ENCODE data around the gene NDST1. TPM values are rescaled to one million over a fixed set of nuclear protein-coding genes. Genes with fewer than 3 reads are reported as not detected.

The NDST1 gene
- total RNA-seq, 4 donors from 2014 or later = 68.8 to 104 (median 96.4) TPM

DNA sequence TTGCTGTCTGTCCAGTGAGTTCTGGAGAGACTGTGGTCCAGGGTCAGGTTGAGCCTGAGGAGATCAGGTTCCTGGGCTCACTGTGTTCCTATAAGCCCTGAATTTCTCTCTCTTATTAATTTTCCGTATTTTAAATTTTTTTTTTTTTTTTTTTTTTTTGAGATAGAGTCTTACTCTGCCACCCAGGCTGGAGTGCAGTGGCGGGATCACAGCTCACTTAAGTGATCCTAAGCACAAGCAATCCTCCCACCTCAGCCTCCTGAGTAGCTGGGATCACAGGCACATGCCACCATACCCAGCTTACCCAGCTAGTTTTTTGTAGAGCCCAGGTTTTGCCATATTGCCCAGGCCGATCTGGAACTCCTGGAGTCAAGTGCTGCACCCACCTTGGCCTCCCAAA is 22.5 kb downstream of the NDST1 start:
- TF ChIP-seq EP300 (IDR thresholded peaks at IDR 0.05; ENCODE audit: low read depth) = no peak
- no peak for TF ChIP-seq POLR2AphosphoS5 (IDR thresholded peaks at IDR 0.05)
- TF ChIP-seq, protein P1, sequence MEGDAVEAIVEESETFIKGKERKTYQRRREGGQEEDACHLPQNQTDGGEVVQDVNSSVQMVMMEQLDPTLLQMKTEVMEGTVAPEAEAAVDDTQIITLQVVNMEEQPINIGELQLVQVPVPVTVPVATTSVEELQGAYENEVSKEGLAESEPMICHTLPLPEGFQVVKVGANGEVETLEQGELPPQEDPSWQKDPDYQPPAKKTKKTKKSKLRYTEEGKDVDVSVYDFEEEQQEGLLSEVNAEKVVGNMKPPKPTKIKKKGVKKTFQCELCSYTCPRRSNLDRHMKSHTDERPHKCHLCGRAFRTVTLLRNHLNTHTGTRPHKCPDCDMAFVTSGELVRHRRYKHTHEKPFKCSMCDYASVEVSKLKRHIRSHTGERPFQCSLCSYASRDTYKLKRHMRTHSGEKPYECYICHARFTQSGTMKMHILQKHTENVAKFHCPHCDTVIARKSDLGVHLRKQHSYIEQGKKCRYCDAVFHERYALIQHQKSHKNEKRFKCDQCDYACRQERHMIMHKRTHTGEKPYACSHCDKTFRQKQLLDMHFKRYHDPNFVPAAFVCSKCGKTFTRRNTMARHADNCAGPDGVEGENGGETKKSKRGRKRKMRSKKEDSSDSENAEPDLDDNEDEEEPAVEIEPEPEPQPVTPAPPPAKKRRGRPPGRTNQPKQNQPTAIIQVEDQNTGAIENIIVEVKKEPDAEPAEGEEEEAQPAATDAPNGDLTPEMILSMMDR (IDR thresholded peaks at IDR 0.05) = no peak
- TF ChIP-seq POLR2A (IDR thresholded peaks at IDR 0.05) = no peak
- DNase-seq = no peak
- H3K4me1 ChIP-seq = peaks cover 0 to 14% (median 2%) of the 10 kb centered on the region in 4 donors
- in situ Hi-C loops (cut with MboI; ENCODE audit: low pct_ligation_motif_present in 1 of 4, low pct_unique_long_range_greater_than_20kb in 1 of 4, low sequenced_read_pairs in 3 of 4) = loop anchor here in 1 of 4 donors (10.0 kb wide), 1 partner anchor 76 kb away; no protein-coding TSS in a partner anchor
- peaks cover 0 to 17% (median 5%) of the 10 kb centered on the region in 4 donors for H3K36me3 ChIP-seq
- no peak overlapping the region for H3K27ac ChIP-seq
- H3K9me3 ChIP-seq = no peaks in the 10 kb centered on the region
- 84% methylated on average over 3 of the region's 3 CpGs; no CpG with 5 or more reads in 1 of the 2 donors for WGBS, 2 donors (ENCODE audit: low coverage in 1 of 2)
- no peaks in the 10 kb centered on the region for H3K27me3 ChIP-seq
- no peak overlapping the region for H3K4me3 ChIP-seq
- intact Hi-C loops (cut with DNase I; ENCODE audit: low total_unique reads) = no loop called here

DNA sequence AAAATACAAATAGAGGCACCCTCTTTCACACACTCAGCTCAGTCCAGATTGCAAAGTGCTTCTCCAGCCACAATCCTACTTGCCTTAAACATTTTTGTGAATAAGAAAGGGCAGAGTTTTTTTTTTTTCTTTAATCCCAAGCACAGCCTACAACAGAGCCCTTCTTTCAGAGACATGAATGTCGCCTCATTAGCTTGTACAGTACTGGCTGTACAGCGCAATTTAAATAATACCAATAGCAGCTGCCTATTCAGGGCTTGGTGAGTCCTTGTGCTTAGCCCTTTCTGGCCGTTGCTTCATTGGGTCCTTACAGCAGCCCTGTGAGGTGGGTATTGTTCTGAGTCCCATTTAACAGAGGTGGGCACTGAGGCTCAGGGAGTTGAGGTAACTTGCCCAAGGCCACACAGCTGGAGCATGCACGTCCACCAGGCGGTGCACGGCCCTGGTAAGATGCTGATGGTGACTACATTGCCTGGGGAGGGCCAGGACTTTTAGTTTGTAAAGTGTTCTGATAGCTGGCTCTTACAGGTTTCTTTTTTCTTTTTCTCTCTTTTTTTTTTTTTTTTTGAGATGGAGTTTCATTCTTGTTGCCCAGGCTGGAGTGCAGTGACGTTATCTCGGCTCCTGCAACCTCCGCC is 23.1 kb downstream of the NDST1 start:
- intact Hi-C loops (cut with DNase I; ENCODE audit: low total_unique reads) (no loop called here), in situ Hi-C loops (cut with MboI; ENCODE audit: low pct_ligation_motif_present in 1 of 4, low pct_unique_long_range_greater_than_20kb in 1 of 4, low sequenced_read_pairs in 3 of 4) (loop anchor here in 1 of 4 donors (10.0 kb wide), 1 partner anchor 76 kb away; no protein-coding TSS in a partner anchor)
- 81 to 99% methylated on average over 5 to 9 of the region's 9 CpGs for WGBS, 2 donors (ENCODE audit: low coverage in 1 of 2)
- Histone ChIP-seq H3K4me3 (no peak overlapping the region), H3K36me3 (peaks cover 0 to 23% (median 8%) of the 10 kb centered on the region in 4 donors), H3K9me3 (no peaks in the 10 kb centered on the region), H3K27me3 (no peaks in the 10 kb centered on the region), H3K27ac (no peak overlapping the region), H3K4me1 (peaks cover 0 to 14% (median 2%) of the 10 kb centered on the region in 4 donors)
- TF ChIP-seq POLR2AphosphoS5 (IDR thresholded peaks at IDR 0.05) (no peak), POLR2A (IDR thresholded peaks at IDR 0.05) (no peak), EP300 (IDR thresholded peaks at IDR 0.05; ENCODE audit: low read depth) (no peak)
- TF ChIP-seq, protein P1 (IDR thresholded peaks at IDR 0.05) = no peak
- DNase-seq = no peak

DNA sequence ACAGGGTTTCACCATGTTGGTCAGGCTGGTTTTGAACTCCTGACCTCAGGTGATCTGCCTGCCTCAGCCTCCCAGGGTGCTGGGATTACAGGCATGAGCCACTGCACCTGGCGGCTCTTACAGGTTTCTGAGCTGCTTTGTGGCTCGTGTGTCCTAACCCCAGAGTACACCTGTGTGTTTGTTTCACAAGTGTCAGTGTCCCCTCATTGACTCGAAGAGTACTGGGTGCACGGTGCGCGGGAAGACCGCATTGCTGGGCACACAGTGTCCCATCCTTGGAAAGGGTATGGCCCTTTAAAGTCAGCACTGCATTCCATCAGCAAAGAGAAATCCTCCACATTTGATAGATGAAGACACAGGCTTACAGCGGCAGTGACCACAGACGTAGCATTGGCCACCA is 23.8 kb downstream of the NDST1 start:
- Histone ChIP-seq H3K4me3 (no peak overlapping the region), H3K4me1 (peaks cover 0 to 10% (median 2%) of the 10 kb centered on the region in 4 donors), H3K27ac (no peak overlapping the region), H3K9me3 (no peaks in the 10 kb centered on the region), H3K36me3 (peaks cover 0 to 25% (median 11%) of the 10 kb centered on the region in 4 donors), H3K27me3 (no peaks in the 10 kb centered on the region)
- in situ Hi-C loops (cut with MboI; ENCODE audit: low pct_ligation_motif_present in 1 of 4, low pct_unique_long_range_greater_than_20kb in 1 of 4, low sequenced_read_pairs in 3 of 4) (loop anchor here in 1 of 4 donors (10.0 kb wide), 1 partner anchor 77 kb away; no protein-coding TSS in a partner anchor), intact Hi-C loops (cut with DNase I; ENCODE audit: low total_unique reads) (no loop called here)
- no peak for DNase-seq
- TF ChIP-seq POLR2A (IDR thresholded peaks at IDR 0.05) (no peak), EP300 (IDR thresholded peaks at IDR 0.05; ENCODE audit: low read depth) (no peak), POLR2AphosphoS5 (IDR thresholded peaks at IDR 0.05) (no peak)
- TF ChIP-seq, protein P1 (IDR thresholded peaks at IDR 0.05) = no peak
- WGBS, 2 donors (ENCODE audit: low coverage in 1 of 2) = 97 to 100% methylated on average over 2 to 9 of the region's 9 CpGs

DNA sequence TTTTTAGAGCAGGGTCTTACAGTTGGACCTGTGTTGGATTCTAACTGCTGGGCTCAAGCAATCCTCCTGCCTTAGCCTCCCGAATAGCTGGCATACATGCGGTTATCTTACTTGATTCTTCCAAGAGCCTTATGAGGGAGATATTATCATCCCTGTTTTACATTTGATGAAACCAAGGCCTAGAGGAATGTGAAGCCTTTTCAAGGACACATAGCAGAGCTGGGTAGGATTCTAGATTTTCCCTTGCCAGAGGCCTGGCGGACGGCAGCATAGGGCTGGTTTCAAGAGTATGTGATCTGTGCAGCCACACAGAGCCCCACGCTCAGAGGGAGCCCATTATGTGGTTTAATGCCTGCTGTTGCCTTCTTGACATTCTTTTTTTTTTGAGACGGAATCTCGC is 24.2 kb downstream of the NDST1 start:
- TF ChIP-seq, protein P1 (IDR thresholded peaks at IDR 0.05) = no peak
- TF ChIP-seq POLR2A (IDR thresholded peaks at IDR 0.05) (no peak), POLR2AphosphoS5 (IDR thresholded peaks at IDR 0.05) (no peak), EP300 (IDR thresholded peaks at IDR 0.05; ENCODE audit: low read depth) (no peak)
- no peaks in the 10 kb centered on the region for H3K27me3 ChIP-seq
- in situ Hi-C loops (cut with MboI; ENCODE audit: low pct_ligation_motif_present in 1 of 4, low pct_unique_long_range_greater_than_20kb in 1 of 4, low sequenced_read_pairs in 3 of 4) (loop anchor here in 1 of 4 donors (10.0 kb wide), 1 partner anchor 77 kb away; no protein-coding TSS in a partner anchor), intact Hi-C loops (cut with DNase I; ENCODE audit: low total_unique reads) (no loop called here)
- no peak overlapping the region for H3K4me3 ChIP-seq
- no peak for DNase-seq
- H3K36me3 ChIP-seq = peaks cover 0 to 25% (median 13%) of the 10 kb centered on the region in 4 donors
- 94 to 100% methylated on average over 4 to 7 of the region's 7 CpGs for WGBS, 2 donors (ENCODE audit: low coverage in 1 of 2)
- no peaks in the 10 kb centered on the region for H3K9me3 ChIP-seq
- no peak overlapping the region for H3K27ac ChIP-seq
- peaks cover 0 to 10% (median 2%) of the 10 kb centered on the region in 4 donors for H3K4me1 ChIP-seq

All from transverse colon (tissue), 4 donors.